AG09309 (cell line): Measurements from ENCODE around the gene ZNRF4.

Source experiments
- DNase-seq: peaks from one replicate; pipeline ENCODE4 v3.0.0-alpha.2; 2010; ENCODE audit warnings: low read depth
- H3K4me3 ChIP-seq: 2 replicates; pipeline ENCODE4 v1.5.1; 2011; ENCODE audit warnings: mild to moderate bottlenecking, low read depth, low read length, moderate library complexity; ENCODE audit not compliant: control insufficient read depth
- CTCF ChIP-seq: IDR thresholded peaks from 2 replicates; pipeline ENCODE4 v1.5.1; 2011; ENCODE audit warnings: mild to moderate bottlenecking, low read depth, low read length, inconsistent platforms; ENCODE audit not compliant: insufficient read depth, control insufficient read depth; ENCODE audit errors: missing control alignments

The ZNRF4 gene

DNA sequence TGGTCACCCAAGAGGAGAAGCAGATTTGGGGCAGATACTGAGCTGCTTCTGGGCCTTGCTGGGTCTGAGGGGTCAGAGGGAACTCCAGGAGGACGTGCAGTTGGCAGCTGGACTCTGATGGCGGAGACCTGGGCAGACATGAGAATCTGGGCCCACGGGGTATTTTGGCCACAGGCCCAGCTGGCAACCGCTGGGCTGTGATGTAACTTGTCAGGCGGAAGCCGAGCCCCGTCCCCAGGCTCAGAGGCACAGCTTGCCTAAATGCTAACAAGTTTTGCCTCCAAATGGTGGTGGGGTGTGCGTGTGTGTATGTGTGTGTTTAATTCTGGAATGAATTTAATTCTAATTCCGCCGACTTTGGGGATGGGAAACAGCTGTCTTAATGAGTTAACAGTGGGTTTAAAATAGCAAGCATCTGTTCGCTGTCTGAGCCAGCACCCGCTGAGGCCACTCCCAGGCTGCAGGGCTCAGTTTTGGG, 11.6 kb downstream of the ZNRF4 start:
- no peak for DNase-seq
- TF ChIP-seq CTCF, result no peak
- no peak overlapping the region for H3K4me3 ChIP-seq

- DNase-seq, result no peak
- TF ChIP-seq CTCF, result no peak
- no peak overlapping the region for H3K4me3 ChIP-seq
Measured at GRCh38 chr19:5470264-5470671, 15.1 kb downstream of the ZNRF4 start.

DNA sequence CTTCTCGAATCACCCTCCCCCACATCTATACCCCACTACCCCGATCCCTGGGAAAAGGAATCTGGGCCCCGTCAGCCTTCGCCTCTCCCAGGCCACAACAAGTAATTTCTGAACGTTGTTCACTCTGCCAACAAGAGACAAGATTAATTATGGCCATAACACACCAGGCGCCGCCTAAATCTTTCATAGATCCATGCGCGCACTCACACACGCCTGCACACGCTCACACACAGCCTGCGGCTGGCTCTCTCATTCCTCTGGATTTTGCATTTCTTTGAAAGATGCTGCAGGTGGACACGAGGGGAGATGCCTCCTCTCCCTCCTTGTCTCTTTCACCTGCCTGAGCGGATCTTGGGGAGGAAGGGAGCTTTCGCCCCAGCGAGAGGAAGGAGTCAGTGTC, 17.1 kb downstream of the ZNRF4 start:
- no peak for DNase-seq
- no peak for TF ChIP-seq CTCF
- no peak overlapping the region for H3K4me3 ChIP-seq

GRCh38 chr19:5473646-5474045, 18.4 kb downstream of the ZNRF4 start:
- no peak overlapping the region for H3K4me3 ChIP-seq
- no peak for TF ChIP-seq CTCF
- DNase-seq, result no peak

GRCh38 chr19:5477451-5478215, 22.4 kb downstream of the ZNRF4 start:
- DNase-seq, result no peak
- H3K4me3 ChIP-seq, result no peak overlapping the region
- TF ChIP-seq CTCF, result no peak

DNA sequence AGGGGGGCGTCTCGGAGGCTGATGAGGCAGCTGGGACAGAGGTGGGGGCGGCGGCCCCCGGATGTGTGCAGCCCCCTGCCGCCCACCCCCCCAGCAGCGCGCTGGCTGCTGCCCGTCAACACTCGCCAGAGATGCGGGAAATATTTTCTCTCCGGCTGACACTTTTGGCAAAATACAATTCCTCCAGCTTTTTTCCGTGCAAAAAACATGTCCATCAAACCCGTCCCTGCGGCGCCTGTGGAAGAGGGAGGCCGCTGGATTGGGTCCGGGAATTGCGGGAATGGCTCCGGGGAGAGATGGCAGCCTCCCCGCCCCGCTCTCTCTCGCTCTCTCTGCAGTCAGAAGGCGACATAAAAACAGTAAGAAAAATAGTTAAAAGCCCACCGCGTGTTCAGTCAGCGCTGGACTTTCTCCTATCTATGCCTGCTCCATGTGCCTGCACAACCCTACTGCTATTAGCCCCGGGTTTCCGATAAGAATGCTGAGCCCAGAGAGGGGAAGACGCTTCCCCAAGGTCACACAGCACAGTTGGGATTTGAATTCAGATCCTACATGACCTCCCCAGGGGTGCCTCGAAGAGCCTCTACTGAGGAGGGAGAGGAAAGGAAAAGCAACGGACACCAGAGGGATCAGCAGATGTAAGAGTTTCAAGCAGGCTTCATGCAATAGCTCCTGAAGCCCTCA, 23.2 kb downstream of the ZNRF4 start:
- TF ChIP-seq CTCF, result no peak
- DNase-seq, result no peak
- H3K4me3 ChIP-seq, result no peak overlapping the region
